Breast epithelium (tissue), 3 donors: ENCODE results near the gene ZNF43.
"Not testable (repeated sequence)": the region's sequence is repeated elsewhere in the genome, so short reads cannot be mapped to it uniquely, and the experiment has no call there.

Source experiments
- CTCF ChIP-seq, 3 donors: fragments of 450-650 bp; IDR thresholded peaks; one replicate each; pipeline ENCODE4 v1.5.1; 2016 to 2017; ENCODE audit warnings: antibody characterized with exemption in 3 of 3, mild to moderate bottlenecking in 3 of 3, moderate library complexity in 3 of 3
- POLR2AphosphoS5 ChIP-seq, 3 donors: sonication (generic); formaldehyde crosslinking; IDR thresholded peaks; one replicate each; pipeline ENCODE4 v1.6.1; 2017; ENCODE audit warnings: antibody characterized with exemption in 3 of 3

GRCh38 chr19:21775792-21776191 lies 60.2 kb downstream of the ZNF43 start:
- not testable (repeated sequence) for TF ChIP-seq CTCF, POLR2AphosphoS5 (IDR thresholded peaks at IDR 0.05)
